Chondrocyte (in vitro differentiated cells): ENCODE data around the gene RGS6. TPM values are rescaled to one million over a fixed set of nuclear protein-coding genes. Genes with fewer than 3 reads are reported as not detected.

Experiments used
- DNase-seq: peaks from one replicate; pipeline ENCODE4 v3.0.0; 2021; ENCODE audit warnings: mixed read lengths, low spot score
- H3K27ac Mint-ChIP-seq: one replicate; pipeline ENCODE4 v1.8.0; 2021; ENCODE audit warnings: mild to moderate bottlenecking, moderate library complexity, mixed read lengths; ENCODE audit not compliant: unreplicated experiment
- H3K27me3 Mint-ChIP-seq: 2 replicates; pipeline ENCODE4 v1.8.0; 2021; ENCODE audit warnings: low read depth, mixed read lengths
- H3K36me3 Mint-ChIP-seq: 2 replicates; pipeline ENCODE4 v1.8.0; 2021; ENCODE audit warnings: low read depth, mixed read lengths
- H3K4me1 Mint-ChIP-seq: 2 replicates; pipeline ENCODE4 v1.8.0; 2021; ENCODE audit warnings: low read depth, mild to moderate bottlenecking, mixed read lengths
- H3K4me3 Mint-ChIP-seq: one replicate; pipeline ENCODE4 v1.8.0; 2021; ENCODE audit warnings: mild to moderate bottlenecking, moderate library complexity, mixed read lengths; ENCODE audit not compliant: unreplicated experiment
- H3K9me3 Mint-ChIP-seq: 2 replicates; pipeline ENCODE4 v1.8.0; 2021; ENCODE audit warnings: low read depth, mixed read lengths
- CTCF ChIP-seq: fragments of 200-600 bp; sonication (generic); IDR thresholded peaks from 2 replicates; pipeline ENCODE4 v1.5.0; 2021; ENCODE audit warnings: antibody characterized with exemption, mild to moderate bottlenecking, moderate library complexity
- total RNA-seq: library from RNA; stranded (reverse); gene quantifications from 3 replicates; pipeline ENCODE4 v1.2.1, GENCODE V29; 2021

The RGS6 gene
- total RNA-seq, 1 donor from 2014 or later, result 0.12 TPM

DNA sequence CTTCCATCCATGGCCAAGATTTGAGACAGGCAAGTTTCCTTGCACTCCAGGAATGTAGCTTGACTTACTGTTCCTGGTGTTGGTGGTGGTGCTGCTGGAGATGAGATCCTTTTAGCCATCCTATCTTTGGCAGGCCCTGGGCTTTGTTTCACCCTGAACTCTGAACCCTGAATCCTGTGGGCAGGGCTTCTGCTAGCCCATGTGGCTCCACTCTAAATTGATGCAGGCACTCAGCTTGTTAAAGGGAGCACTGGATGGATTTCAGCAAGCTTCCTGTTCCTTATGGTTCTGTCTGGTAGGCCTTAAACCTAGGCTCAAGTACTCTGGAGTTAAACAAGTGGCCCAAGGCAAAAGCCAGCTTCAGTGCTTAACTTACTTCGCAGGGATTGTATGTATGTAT lies 138.2 kb downstream of the RGS6 start:
- no peak for DNase-seq
- no peak overlapping the region for H3K27ac Mint-ChIP-seq
- no peak overlapping the region for H3K4me3 Mint-ChIP-seq
- no peaks in the 10 kb centered on the region for H3K36me3 Mint-ChIP-seq
- H3K27me3 Mint-ChIP-seq, result no peaks in the 10 kb centered on the region
- no peaks in the 10 kb centered on the region for H3K4me1 Mint-ChIP-seq
- no peak for TF ChIP-seq CTCF
- no peaks in the 10 kb centered on the region for H3K9me3 Mint-ChIP-seq

DNA sequence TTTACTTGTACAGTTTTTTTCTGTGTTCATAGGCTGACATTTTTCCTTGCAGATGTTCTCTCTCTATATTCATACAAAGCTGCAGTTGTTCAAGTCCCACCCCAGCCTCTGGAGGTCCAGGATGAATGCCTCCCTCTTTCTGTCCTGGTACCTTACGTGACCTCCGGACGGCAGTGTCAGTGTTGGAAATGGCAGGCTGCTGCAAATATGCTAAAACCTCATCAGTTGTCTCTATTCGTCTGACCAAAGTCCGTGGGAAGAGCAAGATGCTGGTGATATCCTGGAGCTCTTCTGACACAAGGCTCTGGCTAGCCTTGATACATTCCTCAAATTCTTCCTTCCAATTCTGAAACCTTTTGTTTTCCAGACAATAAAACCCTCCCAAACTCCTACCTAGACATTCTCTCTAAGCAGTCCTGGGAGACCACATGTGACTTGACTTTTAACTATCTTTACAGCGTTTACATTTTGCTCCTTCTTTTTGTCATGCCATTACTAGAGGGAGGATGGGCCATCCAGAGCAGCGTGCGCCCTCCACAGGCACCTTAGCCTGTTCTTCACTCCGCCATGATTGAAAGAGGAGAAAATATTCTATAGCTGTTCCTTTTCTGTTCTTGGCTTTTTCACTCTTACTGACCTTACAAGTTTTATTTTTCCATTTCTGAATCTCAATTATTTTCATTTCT lies 143.6 kb downstream of the RGS6 start:
- Mint-ChIP-seq H3K27me3 (peaks cover 5% of the 10 kb centered on the region), H3K4me3 (no peak overlapping the region), H3K36me3 (no peaks in the 10 kb centered on the region), H3K4me1 (no peaks in the 10 kb centered on the region), H3K9me3 (peaks cover 3% of the 10 kb centered on the region), H3K27ac (no peak overlapping the region)
- TF ChIP-seq CTCF, result no peak
- no peak for DNase-seq

GRCh38 chr14:72081137-72081536 lies 148.9 kb downstream of the RGS6 start:
- peaks cover 3% of the 10 kb centered on the region for H3K9me3 Mint-ChIP-seq

DNA sequence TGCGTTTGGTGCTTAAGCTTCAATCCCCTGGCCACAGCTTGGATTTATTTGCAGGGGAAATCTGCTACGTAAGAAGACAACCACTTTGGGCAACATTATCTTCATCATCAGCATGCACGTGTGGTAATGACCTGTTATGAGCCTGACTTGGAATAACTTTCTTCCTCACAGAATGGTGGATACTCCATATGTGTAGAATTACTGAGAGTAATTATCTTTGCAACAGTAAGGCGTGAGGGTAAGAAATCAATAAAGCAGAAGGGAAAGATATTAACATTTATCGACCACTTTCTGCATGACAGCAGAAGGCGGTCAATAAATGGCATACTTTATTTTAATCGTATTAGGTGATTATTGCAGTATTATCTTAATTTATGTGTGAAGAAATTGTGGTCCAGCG lies 152.7 kb downstream of the RGS6 start:
- no peaks in the 10 kb centered on the region for H3K36me3 Mint-ChIP-seq
- no peak for DNase-seq
- no peaks in the 10 kb centered on the region for H3K9me3 Mint-ChIP-seq
- TF ChIP-seq CTCF, result no peak
- no peaks in the 10 kb centered on the region for H3K4me1 Mint-ChIP-seq
- no peak overlapping the region for H3K27ac Mint-ChIP-seq
- no peak overlapping the region for H3K4me3 Mint-ChIP-seq
- peaks cover 14% of the 10 kb centered on the region for H3K27me3 Mint-ChIP-seq

More at GRCh38 chr14:72081137-72081536, 148.9 kb downstream of the RGS6 start:
- Mint-ChIP-seq H3K27ac (no peak overlapping the region), H3K36me3 (no peaks in the 10 kb centered on the region), H3K27me3 (peaks cover 10% of the 10 kb centered on the region), H3K4me3 (no peak overlapping the region), H3K4me1 (no peaks in the 10 kb centered on the region)
- TF ChIP-seq CTCF, result no peak
- DNase-seq, result no peak

GRCh38 chr14:72089625-72090024 lies 157.4 kb downstream of the RGS6 start:
- H3K27ac Mint-ChIP-seq, result no peak overlapping the region
- H3K27me3 Mint-ChIP-seq, result peaks cover 11% of the 10 kb centered on the region
- no peak overlapping the region for H3K4me3 Mint-ChIP-seq
- no peak for DNase-seq
- no peak for TF ChIP-seq CTCF
- no peaks in the 10 kb centered on the region for H3K9me3 Mint-ChIP-seq
- H3K4me1 Mint-ChIP-seq, result no peaks in the 10 kb centered on the region
- H3K36me3 Mint-ChIP-seq, result no peaks in the 10 kb centered on the region
